Islet of Langerhans (tissue), 1 donor: ENCODE data around the gene DLG2.

Experiments
- FAIRE-seq: peaks from one replicate; lab custom pipeline; 2011; peaks lifted over from hg19 to GRCh38; lab: Jason Lieb, UNC

The DLG2 gene

DNA sequence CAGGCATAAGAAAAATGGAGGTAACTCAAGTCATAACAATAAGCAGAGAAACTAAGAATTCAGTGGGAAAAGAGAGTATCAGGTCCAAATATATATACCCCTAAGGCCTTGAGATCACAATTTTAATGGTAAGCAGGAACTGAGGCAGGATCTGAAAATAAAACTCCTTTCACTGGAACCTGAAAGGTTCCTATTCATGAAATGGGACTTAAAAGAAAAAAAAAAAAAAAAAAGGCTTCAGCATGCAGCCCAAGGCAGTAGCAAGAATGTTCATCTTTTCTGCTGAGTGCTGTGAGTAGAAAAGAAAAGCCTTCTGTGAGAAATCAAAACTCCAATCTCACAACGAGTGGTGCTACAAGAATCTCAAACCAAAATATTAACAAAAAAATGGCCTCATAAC is 75.3 kb downstream of the DLG2 start:
- FAIRE-seq: no peak

DNA sequence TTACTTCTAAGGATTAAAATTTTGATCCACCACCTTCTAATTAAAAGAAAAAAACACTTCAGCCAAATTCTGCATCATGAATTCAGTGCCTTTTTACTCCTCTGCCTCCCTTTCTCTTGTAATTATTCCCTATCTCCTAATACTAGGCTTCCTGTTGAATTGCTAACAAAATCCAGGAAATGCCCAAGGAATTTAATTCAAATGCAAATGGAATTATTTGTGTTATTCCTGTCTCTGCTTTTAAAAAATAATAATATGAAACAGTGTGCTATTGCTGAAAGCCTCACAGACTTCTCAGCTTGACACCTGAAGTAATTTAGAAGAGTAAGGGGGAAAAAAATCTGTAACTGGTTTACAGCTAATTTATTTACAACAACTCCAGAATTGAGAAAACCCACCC is 85.5 kb downstream of the DLG2 start:
- no peak for FAIRE-seq

DNA sequence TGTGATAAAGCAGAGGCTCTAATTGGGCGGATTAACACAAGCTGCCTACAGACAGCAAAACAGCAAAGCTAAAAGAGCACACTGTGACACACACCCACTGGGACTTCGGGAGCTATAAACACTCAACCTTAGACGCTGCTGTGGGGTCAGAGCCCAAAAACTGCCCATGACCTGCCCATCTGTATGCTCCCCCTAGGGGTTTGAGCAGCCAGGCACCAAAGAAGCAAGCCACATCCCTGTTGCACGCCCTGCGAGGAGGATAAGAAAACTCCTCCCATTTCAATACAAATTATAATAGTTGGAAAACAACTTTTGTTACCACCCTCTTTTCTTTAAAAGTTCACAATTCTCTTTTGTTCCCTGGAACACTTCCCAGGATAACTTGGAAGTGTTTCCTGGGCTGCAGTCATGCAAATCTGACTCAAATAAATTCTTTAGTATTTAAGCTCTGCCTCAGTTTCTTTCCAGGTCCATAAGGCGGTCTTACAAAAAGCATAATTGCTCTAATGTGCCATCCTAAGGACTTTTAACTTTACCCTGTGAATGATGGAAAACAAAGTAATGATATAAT is 86.4 kb downstream of the DLG2 start:
- no peak for FAIRE-seq

DNA sequence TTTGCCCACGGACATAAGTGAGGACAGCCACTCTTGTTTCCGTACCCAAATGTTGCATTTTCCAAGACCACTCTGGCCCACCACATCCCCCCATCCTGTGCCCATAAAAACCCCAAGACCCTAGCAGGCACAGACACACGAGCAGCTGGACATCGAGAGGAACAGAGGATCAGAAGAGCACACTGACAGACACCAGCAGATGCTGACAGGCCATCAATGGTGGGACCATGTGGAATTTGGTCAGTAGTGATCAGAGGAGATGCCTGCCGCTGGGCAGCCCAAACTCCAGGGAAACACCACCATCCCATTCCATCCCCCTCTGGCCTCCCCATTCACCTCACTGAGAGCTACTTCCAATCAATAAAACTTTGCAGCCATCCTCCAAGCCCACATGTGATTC is 87.0 kb downstream of the DLG2 start:
- FAIRE-seq: no peak

DNA sequence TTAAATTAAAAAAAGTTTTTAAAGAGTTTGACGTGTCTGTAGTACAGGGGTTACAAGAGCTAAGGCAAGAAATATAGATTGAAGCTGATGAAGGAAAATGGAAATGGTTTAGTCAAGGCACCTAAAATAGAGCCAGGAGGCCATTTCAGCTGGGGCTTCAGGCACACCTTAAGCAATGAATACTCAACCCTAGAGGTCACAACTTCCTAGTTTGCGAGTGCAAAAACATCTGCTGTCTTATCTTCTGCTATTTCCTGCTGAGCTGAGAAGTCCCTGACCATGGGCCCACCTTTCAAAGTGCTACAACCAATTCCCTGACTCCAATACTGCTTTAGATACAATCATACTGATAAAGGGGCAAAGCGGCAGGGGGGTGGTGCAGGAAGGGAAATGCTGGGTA is 87.4 kb downstream of the DLG2 start:
- FAIRE-seq: no peak

DNA sequence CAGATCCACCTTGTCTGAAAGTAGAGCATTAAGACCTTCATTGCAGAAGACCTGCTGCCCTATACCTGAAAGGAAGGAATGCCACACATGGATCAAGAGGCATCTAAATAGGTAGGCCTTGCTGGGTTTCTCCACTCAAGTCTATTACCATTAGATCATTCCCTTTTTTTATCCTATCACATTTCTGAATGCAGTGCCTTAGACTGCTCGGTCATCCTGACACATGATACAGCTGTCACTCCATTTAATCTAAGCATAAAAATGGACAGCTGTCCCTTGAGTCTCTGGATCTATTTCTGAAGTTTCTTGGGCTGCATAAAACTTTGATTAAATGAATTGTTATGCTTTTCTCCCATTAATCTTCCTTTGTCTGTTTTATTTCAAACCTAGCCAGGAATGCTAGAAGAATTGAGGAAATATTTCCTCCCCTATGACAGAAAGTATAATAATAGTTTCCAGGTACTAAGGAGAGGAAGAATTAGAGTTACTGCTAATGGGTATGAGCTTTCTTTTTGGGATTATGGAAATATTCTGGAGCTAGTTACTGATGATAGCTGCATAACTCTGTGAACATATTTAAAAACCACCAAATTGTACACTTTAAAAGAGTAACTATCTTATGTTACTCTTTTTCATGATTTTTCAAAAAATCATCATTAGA is 88.0 kb downstream of the DLG2 start:
- FAIRE-seq: no peak

DNA sequence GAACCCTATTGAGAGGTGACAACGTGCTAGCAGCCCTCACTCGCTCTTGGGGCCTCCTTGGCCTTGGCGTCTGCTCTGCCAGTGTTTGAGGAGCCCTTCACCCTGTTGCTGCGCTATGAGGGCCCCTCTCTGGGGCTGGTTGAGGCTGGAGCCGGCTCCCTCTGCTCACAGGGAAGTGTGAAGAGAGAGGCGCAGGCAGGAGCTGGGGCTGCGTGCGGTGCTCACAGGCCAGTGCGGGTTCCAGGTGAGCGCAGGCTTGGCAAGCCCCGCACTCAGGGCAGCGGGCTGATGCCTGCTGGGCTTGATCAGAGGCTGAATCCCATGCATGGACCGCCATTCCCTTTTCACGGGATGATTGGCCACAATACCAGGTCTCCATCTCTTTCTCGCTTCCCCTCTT is 90.7 kb downstream of the DLG2 start:
- no peak for FAIRE-seq

DNA sequence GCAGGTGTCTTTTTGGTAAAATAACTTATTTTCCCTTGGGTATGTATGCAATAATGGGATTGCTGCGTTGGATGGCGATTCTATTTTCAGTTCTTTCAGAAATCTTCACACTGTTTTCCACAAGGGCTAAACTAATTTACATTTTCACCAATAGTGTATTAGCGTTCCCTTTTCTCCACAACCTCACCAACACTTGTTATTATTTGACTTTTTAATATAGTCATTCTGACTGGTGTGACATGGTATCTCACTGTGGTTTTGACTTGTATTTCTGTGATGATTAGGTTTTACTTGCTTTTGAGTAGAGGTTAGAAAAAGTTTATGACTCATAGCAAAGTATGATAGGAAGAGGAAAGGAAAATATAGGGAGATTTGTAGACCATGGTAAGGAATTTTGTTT is 92.3 kb downstream of the DLG2 start:
- FAIRE-seq: no peak

DNA sequence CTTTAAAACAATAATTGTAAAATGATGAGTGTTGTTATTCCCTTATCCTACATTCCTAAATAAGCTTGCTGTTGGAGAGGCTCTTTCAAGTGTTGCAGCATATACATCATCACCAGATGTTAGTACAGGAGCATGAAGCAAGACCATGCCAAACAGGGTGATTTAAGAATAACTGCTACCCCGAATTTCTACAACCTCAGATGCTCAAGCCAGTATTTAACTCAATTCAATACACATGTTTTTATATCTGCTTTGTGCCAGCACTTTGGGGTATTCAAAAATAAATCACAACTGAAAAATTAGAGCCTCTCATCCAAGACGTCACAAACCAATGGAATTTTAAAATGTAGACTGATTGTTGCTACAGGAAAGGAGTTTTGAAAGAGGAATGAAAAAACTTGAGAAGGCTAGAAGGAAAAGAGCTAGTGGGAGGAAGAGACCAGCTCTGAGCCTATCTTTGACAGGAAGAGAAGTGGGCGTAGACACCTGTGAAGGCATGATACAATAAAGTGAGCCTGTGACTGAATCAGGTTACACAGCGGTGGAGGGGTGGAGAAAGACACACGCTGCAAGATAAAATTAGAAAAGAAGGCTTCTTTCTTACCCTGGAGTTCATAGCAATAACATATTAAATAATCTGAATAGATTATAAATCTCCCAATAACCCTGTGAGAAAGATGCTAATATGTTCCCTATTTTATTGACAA is 95.8 kb downstream of the DLG2 start:
- no peak for FAIRE-seq

DNA sequence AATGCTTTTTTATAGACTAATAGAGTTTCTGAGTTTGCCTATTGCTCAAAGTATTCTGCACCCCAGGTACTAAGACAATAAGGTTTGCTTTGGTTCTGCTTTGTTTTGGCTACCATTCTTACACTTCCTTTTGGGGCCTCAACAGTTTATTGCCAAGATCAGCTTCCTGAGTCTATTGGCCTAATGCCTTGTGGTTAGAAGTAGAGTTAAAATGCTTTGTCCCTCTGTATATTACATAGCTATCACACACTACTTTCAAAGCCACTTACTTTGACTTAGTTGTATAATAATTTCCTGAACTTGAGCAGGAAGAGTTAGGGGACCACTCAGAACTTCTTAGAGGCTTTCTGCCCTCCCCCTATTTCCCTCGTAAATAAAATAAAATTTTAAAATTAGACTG is 96.5 kb downstream of the DLG2 start:
- no peak for FAIRE-seq

DNA sequence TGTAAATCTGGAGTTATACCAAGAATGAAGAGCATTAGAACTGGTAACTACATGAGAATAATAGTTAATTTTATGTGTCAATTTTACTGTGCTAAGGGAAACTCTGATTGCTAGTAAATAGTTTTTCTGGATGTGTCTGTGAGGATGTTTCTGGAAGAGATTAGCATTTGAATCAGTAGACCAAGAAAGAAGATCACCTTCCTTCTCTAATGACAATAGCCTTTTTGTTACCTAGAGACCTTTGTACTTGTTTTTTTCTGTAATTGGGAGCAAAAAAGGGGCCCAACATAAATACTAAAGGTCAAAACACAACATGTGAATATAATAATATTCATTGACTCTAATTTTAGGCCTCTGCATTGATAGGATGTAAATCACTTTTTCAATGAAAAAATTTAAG is 100.6 kb downstream of the DLG2 start:
- FAIRE-seq: no peak

DNA sequence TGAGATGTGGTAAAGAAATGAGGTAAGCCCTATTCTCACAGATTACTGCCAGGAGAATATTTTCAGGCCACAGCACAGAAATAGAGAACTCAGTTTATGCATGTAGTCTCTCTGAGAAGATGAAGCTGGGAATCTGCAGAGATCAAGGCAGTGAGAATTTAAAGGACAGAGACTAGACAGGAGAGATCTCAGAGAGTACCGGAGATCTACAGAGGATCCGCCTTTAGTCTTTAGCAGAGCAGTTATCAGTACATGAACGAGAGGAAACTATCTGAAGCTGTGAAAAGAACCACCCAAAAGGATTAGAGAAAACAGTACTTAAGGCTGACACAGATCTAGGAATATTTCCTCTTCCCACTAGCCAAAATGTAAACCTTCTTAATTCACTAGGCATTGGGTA is 101.5 kb downstream of the DLG2 start:
- no peak for FAIRE-seq

DNA sequence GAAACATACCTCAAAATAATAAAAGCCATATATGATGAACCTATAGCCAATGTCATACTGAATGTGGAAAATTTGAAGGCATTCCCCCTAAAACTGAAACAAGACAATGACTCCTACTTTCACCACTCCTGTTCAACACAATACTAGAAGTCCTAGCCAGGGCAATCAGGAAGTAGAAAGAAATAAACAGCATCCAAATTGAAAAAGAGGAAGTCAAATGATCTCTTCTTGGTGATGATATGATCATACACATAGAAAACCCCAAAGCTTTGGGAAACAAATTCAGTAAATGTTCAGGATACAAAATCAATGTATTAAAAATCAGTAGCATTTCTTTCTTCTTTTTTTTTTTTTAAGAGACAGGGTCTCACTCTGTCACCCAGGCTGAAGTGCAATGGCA is 109.9 kb downstream of the DLG2 start:
- FAIRE-seq: no peak

DNA sequence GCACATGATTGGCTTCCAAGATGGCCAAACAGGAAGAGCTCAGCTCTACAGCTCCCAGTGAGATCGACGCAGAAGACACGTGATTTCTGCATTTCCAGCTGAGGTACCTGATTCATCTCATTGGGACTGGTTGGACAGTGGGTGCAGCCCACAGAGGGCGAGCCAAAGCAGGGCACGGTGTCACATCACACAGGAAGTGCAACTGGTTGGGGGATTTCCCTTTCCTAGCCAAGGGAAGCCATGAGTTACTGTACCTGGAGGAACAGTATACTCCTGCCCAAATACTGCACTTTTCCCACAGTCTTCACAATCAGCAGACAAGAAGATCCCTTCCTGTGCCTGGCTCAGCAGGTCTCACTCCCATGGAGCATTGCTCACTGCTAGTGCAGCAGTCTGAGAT is 131.2 kb downstream of the DLG2 start:
- FAIRE-seq: no peak

DNA sequence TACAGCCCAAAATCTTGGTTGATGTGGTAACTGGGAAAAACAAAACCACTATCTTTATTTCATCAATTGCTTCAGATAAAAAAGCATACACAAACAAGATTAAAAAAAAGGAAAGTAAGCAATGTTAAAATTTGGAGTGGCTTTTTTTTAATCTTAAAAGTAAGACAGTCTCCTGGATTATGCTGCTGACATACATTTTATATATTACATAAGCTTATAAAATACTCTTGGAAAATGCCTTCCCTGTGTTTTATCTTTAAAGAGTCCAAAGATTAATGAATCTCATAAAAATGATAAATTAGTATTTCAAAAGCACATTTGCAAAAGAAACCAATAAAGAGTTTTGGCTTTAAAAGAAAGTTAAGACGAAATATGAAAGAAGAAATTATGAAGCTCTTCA is 132.7 kb downstream of the DLG2 start:
- no peak for FAIRE-seq

DNA sequence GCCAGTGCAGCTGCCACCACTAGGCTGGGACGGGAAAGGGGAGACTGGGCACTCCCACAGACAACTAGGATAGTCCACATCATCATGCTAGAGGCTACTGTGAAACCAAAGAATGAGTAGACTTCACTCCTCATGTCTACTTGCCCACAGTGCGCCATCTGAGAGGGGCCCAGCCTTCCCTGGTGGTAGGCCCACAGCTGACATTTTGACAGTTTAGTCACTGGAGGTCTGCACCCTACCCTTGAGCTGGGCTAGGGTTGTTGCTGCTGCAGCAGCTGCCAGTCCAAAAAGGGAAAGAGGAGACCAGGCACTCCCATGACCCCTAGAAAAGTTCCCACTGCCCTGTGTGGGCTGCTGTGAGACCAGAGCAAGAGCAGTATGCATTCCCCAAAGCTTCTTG is 141.2 kb downstream of the DLG2 start:
- FAIRE-seq: no peak

DNA sequence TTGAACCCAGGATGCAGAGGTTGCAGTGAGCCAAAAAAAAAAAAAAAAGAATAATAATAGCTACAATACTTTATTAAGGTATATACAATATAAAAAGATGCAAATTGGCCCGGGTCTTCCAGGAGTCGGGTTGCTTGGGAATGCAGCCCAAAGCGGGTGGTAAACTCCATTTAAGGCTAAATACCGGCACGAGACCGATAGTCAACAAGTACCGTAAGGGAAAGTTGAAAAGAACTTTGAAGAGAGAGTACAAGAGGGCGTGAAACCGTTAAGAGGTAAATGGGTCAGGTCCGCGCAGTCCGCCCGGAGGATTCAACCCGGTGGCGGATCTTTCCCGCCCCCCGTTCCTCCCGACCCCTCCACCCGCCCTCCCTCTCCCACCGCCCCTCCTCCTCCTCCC is 143.3 kb downstream of the DLG2 start:
- no peak for FAIRE-seq

DNA sequence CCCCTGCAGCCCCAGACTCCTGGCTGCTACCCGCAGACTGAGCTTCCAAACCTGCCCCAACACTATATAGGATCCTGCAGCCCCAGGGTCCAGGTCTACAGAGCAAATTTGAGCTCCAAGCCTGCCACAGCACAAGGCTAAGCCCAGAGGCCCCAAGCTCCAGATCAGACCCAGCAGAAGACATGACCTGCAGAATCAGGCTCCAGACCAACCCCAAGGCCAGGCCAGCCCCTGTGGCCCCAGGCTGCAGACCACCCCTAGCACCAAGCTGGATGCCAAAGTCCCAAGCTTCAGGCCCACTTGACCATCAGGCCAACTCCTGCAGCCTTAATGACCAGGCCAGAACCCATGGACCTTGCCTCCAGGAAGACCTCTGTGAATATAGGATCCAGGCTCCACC is 145.3 kb downstream of the DLG2 start:
- FAIRE-seq: no peak

DNA sequence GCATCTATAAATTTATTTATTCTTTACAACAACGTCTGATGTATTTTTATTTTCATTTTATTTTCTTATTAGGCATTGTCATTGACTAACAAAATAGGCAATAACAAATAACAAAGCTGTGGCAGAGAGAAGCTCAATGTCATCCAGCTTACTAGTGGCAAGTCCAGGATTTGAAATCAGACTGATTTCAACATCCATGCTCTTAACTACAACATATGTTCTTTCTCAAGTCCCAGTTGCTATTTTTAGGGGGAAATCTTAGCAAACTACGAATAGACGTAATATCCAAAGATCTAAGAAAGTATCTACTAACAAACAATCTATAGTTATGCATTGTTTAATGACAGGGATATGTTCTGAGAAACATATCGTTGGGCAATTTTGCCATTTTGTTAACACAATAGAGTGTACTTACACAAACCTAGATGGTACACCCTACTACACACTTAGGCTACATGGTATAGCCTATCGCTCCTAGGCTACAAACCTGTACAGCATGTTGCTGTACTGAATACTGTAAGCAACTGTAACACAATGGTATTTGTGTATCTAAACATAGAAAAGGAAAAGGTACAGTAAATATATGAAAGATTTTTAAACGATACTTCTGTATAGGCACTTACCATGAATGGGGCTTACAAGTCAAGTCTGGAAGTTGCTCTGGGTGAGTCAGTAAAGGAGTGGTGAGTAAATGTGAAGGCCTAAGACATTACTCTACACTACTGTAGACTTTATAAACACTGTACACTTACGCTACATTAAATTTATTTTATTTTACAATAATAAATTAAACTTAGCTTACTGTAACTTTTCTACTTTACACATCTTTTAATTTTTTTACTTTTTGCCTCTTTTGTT is 151.3 kb downstream of the DLG2 start:
- FAIRE-seq: no peak

DNA sequence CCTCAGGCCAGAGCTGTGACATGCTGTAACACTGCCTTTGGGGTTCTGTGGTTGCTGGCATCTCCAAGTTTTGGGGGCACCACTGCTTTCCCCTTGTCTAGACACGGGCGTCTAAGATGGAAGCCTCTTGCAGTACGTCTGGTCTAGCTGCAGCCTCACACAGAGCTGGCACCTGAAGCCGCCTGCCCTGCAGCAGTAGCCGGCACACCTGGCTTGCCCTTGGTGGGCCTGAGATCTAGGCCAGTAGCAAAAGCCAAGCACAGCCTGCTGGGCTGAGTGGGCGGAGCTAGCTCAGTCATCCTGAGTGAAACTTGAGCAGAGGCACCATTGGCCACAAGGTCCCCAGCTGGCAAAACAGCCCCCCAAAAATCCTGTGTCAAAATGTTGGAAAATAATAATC is 154.2 kb downstream of the DLG2 start:
- no peak for FAIRE-seq

DNA sequence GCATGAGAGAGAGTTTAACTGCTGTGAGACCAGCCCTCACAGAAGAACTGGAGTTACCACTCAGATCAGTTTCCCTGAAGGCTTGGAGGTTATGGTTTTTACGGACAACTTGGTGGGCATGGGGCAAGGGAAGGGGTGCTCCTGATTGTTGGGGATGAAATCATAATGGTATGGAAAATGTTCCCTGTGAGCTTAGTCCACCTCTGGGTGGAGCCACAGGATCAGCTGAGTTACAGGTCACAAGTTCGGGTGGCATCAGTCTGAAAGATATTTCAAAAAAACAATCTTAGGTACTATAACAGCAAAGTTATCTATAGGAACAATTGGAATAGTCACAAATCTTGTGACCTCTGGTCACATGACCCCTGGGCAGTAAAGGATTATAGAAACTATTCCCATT is 162.9 kb downstream of the DLG2 start:
- no peak for FAIRE-seq

DNA sequence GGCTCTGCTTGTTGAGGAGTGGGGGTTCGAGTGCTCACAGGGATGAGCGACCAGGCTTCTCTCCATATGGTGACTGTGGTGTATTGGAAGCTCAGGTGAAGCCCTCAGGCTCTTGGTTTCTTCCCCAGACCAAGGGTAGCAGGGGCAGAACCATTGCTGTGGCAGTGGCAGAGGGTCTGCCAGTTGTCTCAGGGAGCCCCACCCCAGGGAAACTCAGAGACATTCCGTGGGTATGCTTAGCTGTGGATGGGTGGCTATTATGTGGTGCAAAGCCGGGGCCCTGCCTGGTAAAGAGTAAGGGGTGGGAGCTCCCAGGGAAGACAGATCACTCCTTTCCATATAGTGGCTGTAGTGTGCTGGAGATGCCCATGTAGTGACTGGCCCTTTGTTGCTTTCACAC is 167.8 kb downstream of the DLG2 start:
- FAIRE-seq: no peak

DNA sequence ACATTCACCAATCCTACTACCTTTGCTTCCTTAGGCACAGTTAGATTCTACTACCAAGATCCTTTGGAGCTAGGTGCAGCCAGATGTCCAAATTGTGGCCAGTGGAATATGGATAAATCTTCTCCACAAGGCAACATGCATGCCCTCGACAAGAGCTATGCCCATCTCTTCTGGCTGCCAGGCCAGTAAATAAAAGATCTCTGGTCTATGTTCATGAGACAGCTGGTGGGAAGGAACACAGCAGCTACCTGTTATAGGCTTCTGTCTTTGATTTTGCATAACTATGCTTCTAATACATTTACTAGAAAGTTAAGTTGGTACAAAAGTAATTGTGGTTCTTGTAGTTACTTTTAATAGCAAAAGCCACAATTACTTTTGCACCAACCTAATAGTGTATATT is 182.7 kb downstream of the DLG2 start:
- FAIRE-seq: no peak
